Skeletal muscle satellite cell (primary cell): ENCODE data around the gene FAM13B.
"Not testable (repeated sequence)": the region's sequence is repeated elsewhere in the genome, so short reads cannot be mapped to it uniquely, and the experiment has no call there.

Experiments
- H3K27me3 ChIP-seq: 2 replicates; pipeline ENCODE4 v1.7.0; 2013; ENCODE audit warnings: low read length; ENCODE audit not compliant: control insufficient read depth, insufficient read depth
- H3K36me3 ChIP-seq: 2 replicates; pipeline ENCODE4 v1.7.0; 2013; ENCODE audit warnings: mild to moderate bottlenecking, control low read depth, low read length; ENCODE audit not compliant: insufficient read depth
- H3K4me1 ChIP-seq: 2 replicates; pipeline ENCODE4 v1.7.0; 2013; ENCODE audit warnings: low read length; ENCODE audit not compliant: control insufficient read depth, insufficient read depth
- H3K4me2 ChIP-seq: 2 replicates; pipeline ENCODE4 v1.7.0; 2013; ENCODE audit warnings: mild to moderate bottlenecking, low read length
- H3K4me3 ChIP-seq: 2 replicates; pipeline ENCODE4 v1.7.0; 2013; ENCODE audit warnings: low read length
- H3K9ac ChIP-seq: 2 replicates; pipeline ENCODE4 v1.7.0; 2013; ENCODE audit warnings: mild to moderate bottlenecking, low read depth, low read length, moderate library complexity
- H3K9me3 ChIP-seq: replicated peaks from 2 replicates; pipeline ENCODE4 v1.7.0; 2013; ENCODE audit warnings: mild to moderate bottlenecking, control low read depth, low read length

FAM13B gene

DNA sequence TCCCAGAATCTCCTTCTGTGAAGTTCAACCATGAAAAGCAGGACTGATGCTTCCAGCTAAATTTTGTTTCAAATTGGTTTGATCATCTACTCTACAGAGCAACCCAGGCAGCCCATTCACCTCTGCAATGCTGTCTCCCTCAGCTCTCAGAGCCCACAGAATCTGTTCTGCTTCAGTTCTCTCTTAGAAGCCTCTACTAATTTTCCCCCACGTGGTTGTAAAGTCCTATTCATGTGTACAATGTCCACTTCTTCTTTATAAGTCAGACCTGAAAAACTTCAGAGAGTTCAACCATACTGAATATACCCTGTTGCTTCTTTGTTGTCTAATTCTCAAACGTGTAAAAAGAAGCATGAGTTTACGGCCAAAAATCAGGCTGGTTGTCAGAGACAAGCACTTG is 21.3 kb upstream of the FAM13B start:
- H3K4me3 ChIP-seq = no peak overlapping the region
- H3K9ac ChIP-seq = no peak overlapping the region
- no peak overlapping the region for H3K4me2 ChIP-seq
- H3K27me3 ChIP-seq = peaks cover 32% of the 10 kb centered on the region
- H3K9me3 ChIP-seq = no peaks in the 10 kb centered on the region
- H3K36me3 ChIP-seq = no peaks in the 10 kb centered on the region
- no peaks in the 10 kb centered on the region for H3K4me1 ChIP-seq

DNA sequence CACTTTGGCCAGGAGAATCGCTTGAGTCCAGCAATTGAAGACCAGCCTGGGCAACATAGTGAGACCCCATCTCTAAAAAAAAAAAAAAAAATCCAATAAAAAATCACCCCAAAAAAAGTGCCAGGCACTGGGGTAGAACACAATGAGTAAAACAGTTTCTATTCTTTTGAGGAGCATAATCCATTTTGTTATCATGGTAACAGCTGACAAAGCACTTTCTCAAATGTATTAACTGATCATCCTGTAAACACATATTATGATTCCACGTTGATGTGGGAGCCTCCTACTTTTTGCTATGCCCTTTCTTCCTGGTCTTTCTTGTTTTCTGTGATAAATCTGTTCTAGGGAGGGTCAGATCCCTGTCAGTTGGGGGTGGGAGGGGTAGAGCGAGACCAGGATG is 20.7 kb upstream of the FAM13B start:
- H3K4me3 ChIP-seq = no peak overlapping the region
- peaks cover 32% of the 10 kb centered on the region for H3K27me3 ChIP-seq
- H3K9me3 ChIP-seq = no peaks in the 10 kb centered on the region
- H3K4me2 ChIP-seq = no peak overlapping the region
- H3K9ac ChIP-seq = no peak overlapping the region
- H3K36me3 ChIP-seq = no peaks in the 10 kb centered on the region
- H3K4me1 ChIP-seq = no peaks in the 10 kb centered on the region

DNA sequence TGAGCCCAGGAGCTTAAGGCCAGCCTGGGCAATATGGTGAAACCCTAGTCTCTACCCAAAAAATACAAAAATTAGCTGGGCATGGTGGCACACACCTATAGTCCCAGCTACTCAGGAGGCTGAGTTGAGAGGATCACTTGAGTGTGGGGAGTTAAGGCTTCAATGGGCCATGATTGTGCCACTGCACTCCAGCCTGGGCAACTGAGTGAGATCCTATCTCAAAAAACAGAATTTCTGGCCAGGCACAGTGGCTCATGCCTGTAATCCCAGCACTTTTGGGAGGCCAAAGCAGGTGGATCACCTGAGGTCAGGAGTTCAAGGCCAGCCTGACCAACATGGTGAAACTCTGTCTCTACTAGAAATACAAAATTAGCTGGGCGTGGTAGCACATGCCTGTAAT is 19.8 kb upstream of the FAM13B start:
- H3K36me3 ChIP-seq, H3K9ac ChIP-seq, H3K4me2 ChIP-seq, H3K4me3 ChIP-seq, H3K9me3 ChIP-seq, H3K4me1 ChIP-seq: not testable (repeated sequence)
- H3K27me3 ChIP-seq = peaks cover 28% of the 10 kb centered on the region

DNA sequence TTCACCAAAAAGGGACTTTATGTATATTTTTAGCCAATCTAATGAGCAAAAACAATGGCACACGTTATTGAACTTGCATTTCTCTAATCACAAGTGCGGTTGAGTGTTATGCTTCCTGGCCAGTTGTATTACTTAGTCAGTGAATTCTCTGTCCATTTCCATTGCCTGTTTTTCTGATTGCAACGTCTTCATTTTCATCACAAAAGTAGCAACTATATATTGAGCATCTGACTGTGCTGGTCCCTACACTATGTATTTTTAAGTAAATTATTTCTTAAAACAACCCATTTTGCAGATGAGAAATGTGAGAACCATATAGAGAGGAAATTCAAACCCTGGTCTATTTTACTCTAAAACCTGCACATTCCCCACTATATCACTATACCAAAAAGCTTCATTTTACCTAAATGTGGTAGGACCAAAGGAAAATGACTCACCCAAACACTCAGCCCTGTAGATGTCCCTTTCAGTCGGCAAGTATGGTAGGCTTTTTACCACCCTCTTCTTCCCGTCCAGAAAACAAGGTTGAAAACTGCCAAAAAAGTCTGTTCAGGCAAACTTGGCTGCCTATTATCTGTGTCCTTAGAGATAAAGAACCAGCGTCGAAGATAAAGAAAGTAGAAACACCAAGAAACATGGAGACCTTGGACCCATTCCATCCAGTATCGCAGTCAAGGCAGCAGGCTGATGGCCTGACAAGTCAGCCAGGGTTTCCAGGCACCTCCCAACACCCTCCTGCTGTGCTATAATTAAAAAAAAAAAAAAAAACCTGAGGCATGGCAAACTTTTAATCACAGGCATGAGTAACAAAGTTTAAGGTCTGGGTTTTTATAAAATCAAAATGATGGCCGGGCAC is 18.8 kb upstream of the FAM13B start:
- H3K4me2 ChIP-seq = no peak overlapping the region
- H3K27me3 ChIP-seq = peaks cover 28% of the 10 kb centered on the region
- no peak overlapping the region for H3K4me3 ChIP-seq
- no peaks in the 10 kb centered on the region for H3K4me1 ChIP-seq
- H3K9ac ChIP-seq = no peak overlapping the region
- H3K36me3 ChIP-seq = no peaks in the 10 kb centered on the region
- H3K9me3 ChIP-seq = no peaks in the 10 kb centered on the region

DNA sequence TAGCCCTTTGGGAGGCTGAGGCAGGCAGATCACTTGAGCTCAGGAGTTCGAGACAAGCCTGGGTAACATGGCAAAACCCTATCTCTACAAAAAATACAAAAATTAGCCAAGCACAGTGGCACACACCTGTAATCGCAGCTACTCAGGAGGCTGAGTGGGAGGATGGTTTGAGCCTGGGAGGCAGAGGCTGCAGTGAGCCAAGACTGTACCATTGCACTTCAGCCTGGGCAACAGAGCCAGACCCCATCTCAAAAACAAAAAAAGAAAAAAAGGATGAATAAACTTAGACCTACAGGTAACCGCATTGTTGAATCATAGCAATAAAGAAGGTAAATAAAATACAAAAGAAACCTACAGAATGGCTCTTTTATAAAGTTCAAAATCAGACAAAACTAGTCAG is 12.4 kb upstream of the FAM13B start:
- H3K4me2 ChIP-seq, H3K36me3 ChIP-seq, H3K9me3 ChIP-seq, H3K9ac ChIP-seq, H3K27me3 ChIP-seq, H3K4me1 ChIP-seq, H3K4me3 ChIP-seq: not testable (repeated sequence)

DNA sequence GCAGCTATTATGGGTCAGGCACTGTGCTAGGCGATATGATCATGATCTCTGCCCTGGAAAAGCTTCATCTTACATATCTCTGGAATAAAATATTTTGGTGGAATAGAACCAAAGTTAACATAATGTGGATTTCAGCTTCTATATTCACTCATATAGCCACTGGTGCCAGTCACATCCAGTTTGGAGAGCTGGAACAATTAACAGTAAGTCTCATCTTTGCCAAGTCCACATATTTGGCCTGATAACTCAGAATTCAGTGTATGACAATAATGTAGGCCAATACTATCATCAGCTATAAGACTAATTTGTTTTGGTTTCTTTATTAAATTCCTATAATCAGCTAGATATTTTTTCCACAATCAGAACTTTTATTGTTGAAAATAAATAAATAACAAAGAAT is 5.9 kb upstream of the FAM13B start:
- no peak overlapping the region for H3K4me2 ChIP-seq

DNA sequence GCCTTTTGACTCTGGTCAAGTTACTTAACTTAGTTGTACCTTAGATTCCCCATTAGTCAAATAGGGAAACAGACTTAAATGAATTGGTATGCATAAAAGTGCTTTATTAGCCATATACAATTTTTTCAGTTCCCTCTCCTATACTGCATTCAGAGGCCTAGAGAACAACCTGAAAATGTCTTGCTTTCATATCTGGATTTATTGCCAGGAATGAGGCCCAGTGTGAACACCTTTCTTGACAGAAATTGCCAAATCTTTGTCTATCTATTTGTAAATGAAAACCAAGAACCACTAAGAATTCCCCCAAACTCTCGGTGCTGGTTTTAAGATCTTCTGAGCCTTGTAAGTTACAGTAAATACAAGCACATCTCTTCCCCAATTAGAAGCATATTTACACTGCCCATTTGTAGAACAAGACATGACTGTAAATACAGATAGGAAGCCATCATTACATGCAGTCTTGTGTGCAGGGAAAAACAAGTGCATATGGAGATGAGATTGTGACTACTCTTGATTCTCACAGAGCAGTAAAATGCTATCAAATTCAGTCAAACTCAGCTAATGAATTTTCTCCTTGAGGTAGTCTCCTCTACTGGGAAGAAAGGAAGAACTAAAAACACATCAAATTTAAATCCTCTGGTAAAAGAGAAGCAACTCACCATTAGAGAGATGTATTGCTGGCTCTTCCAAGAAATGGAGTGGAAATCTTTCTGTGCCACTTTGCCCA is 5.2 kb upstream of the FAM13B start:
- Histone ChIP-seq H3K27me3 (no peaks in the 10 kb centered on the region), H3K4me3 (no peak overlapping the region), H3K4me2 (no peak overlapping the region), H3K9me3 (no peaks in the 10 kb centered on the region), H3K9ac (no peak overlapping the region), H3K36me3 (no peaks in the 10 kb centered on the region), H3K4me1 (peaks cover 15% of the 10 kb centered on the region)

More for the DNA sequence above, 5.9 kb upstream of the FAM13B start:
- Histone ChIP-seq H3K27me3 (no peaks in the 10 kb centered on the region), H3K4me1 (peaks cover 8% of the 10 kb centered on the region), H3K9ac (no peak overlapping the region), H3K9me3 (no peaks in the 10 kb centered on the region), H3K4me3 (no peak overlapping the region), H3K36me3 (no peaks in the 10 kb centered on the region)

DNA sequence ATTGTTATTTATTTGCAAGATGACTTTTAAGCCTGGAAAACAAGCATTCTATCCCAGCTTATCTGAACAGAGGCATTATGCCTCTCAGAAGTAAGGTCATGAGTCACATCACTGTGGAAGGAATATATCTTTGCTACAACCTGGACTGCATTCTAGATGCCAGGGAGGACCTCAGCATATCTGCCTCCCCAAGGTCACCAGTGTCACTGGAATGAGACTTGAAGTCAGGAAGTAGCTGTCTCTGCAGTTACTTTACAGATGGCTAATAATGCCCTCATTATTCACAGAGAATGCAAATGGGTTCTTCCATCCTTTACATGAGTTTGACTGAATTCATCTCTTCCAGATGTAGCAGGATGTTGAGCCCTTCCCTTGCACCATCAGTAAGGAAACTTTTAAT is 4.4 kb upstream of the FAM13B start:
- H3K9me3 ChIP-seq = no peaks in the 10 kb centered on the region
- no peaks in the 10 kb centered on the region for H3K36me3 ChIP-seq
- peaks cover 15% of the 10 kb centered on the region for H3K4me1 ChIP-seq
- no peak overlapping the region for H3K9ac ChIP-seq
- H3K4me3 ChIP-seq = no peak overlapping the region
- no peak overlapping the region for H3K4me2 ChIP-seq
- no peaks in the 10 kb centered on the region for H3K27me3 ChIP-seq

DNA sequence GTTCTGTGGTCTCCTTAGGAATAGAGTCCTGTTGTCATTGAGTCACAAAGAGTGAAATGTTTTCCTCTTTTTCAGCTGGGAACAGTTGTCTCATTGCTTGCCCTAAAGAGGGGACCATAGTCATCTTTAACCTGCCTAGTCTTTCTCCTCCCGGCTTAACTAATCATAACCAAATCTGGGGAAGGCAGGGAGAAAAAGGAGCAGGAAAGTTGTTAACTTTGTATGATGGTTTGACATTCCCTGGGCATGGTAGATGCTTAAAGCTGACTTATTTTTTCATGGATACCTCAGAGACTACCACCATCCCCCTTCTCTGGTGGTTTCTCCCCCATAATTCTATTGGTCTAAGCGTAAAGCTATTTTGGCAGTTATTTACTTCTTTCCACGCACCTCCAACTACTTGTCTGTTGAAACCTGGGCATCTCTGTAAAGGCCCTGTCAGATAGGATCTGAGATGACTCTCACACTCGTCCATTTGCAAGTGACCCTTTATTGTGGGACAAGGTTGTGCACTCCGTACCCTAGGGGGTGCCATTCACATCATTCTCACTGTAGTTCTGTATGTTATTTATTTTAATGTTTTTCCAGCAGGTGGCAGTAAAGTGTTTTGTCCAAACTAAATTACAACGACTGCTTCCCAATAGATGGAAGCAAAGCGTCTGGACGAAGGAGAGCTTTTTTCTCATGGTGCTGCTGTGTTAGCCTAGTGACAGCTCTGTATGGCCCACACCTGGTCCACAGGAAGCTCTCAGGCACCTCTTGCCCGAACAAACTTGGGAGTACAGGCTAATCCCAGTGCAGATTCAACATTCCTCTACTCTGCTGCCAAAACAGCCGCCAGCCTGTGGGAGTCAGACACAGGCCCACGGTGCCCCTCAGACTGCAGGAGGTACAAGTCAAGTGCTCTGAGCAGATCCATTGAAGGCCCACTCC is 3.0 kb upstream of the FAM13B start:
- Histone ChIP-seq H3K4me2 (peak overlapping the region; percentile 12), H3K4me1 (peaks cover 15% of the 10 kb centered on the region), H3K27me3 (no peaks in the 10 kb centered on the region), H3K9me3 (no peaks in the 10 kb centered on the region), H3K9ac (no peak overlapping the region), H3K4me3 (no peak overlapping the region), H3K36me3 (no peaks in the 10 kb centered on the region)

DNA sequence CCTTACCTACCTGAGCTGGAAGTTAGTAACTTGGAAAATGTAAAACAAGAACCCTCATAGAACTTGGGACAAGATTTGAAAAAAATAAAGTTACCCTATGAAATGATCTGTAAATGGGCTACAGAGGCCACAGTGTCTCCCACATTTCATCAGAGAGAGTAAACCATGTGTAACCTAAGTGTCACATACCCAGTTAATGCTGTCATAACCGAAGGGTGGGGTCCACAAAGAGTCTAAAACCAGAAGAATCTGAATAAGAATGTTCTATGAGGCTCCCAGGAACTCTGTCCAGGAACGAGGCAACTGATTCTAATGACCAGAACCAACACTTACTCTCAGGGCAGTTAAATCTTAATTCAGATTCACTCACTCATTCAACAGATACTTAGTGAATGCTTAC is 1.0 kb upstream of the FAM13B start:
- peak overlapping the region; percentile 99 for H3K9ac ChIP-seq
- peaks cover 15% of the 10 kb centered on the region for H3K4me1 ChIP-seq
- H3K9me3 ChIP-seq = no peaks in the 10 kb centered on the region

DNA sequence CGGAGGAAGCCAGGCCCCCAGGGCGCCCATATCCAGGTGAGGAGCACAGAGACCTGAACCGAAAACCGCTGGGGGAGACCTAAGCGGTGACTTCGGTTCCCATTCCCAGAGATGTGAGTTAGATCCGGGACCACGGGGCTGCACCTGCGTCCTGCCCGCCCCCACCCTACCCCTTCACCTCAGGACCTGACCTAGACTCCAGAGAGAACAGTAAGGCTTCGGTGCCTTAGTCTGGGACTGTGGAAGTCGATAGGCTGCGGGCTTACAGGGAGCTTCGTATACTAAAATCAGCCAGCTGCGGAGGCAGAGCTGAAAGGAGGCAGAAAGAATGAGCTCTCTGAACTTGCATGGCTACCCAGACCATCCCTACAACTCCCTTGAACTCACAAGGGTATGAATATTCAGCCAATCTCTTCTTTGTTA is 518 bp upstream of the FAM13B start:
- H3K4me1 ChIP-seq = peaks cover 15% of the 10 kb centered on the region
- H3K9ac ChIP-seq = peak overlapping the region; percentile 99
- no peaks in the 10 kb centered on the region for H3K36me3 ChIP-seq
- H3K9me3 ChIP-seq = no peaks in the 10 kb centered on the region
- peak overlapping the region; percentile 100 for H3K4me3 ChIP-seq
- H3K4me2 ChIP-seq = peak overlapping the region; percentile 99
- H3K27me3 ChIP-seq = no peaks in the 10 kb centered on the region

More for the DNA sequence above, 1.0 kb upstream of the FAM13B start:
- peak overlapping the region; percentile 100 for H3K4me3 ChIP-seq
- H3K4me2 ChIP-seq = peak overlapping the region; percentile 99
- H3K36me3 ChIP-seq = no peaks in the 10 kb centered on the region
- H3K27me3 ChIP-seq = no peaks in the 10 kb centered on the region
